MCF 10A (cell line): ENCODE measurements around the gene CATSPERD. TPM values are rescaled to one million over a fixed set of nuclear protein-coding genes. Genes with fewer than 3 reads are reported as not detected.

ENCODE experiments used
- BruUV-seq: library from RNA; stranded (reverse); fragments of 400-500 nt; replicated peaks from 2 replicates; lab custom pipeline; 2021; lab: Mats Ljungman, UMichigan
- CTCF ChIA-PET: fragments of 300-600 bp; sonication (Branson Sonifier 250); formaldehyde crosslinking; extraction: SDS; loops from one replicate; lab custom pipeline; 2021; ENCODE audit warnings: antibody characterized with exemption, inconsistent platforms; lab: Yijun Ruan, JAX
- POLR2A ChIA-PET: fragments of 300-600, 350-650 bp; sonication (Branson Sonifier 250); formaldehyde crosslinking; extraction: SDS; loops from one replicate; lab custom pipeline; 2020; ENCODE audit warnings: antibody characterized with exemption, inconsistent platforms; lab: Yijun Ruan, JAX
- DNase-seq: peaks from one replicate; pipeline ENCODE4 v3.0.0-alpha.2; 2018; ENCODE audit not compliant: unreplicated experiment
- H3K27ac Mint-ChIP-seq: one replicate; pipeline ENCODE4 v1.8.0; 2022; ENCODE audit warnings: mild to moderate bottlenecking, low read depth, mixed read lengths; ENCODE audit not compliant: unreplicated experiment
- H3K27me3 Mint-ChIP-seq: one replicate; pipeline ENCODE4 v1.8.0; 2022; ENCODE audit warnings: mixed read lengths; ENCODE audit not compliant: insufficient read depth, unreplicated experiment
- H3K36me3 Mint-ChIP-seq: one replicate; pipeline ENCODE4 v1.8.0; 2022; ENCODE audit warnings: mild to moderate bottlenecking, moderate library complexity, mixed read lengths; ENCODE audit not compliant: insufficient read depth, unreplicated experiment
- H3K4me1 Mint-ChIP-seq: one replicate; pipeline ENCODE4 v1.8.0; 2022; ENCODE audit warnings: mixed read lengths; ENCODE audit not compliant: insufficient read depth, unreplicated experiment
- H3K4me3 Mint-ChIP-seq: one replicate; pipeline ENCODE4 v1.8.0; 2022; ENCODE audit warnings: mild to moderate bottlenecking, moderate library complexity, mixed read lengths; ENCODE audit not compliant: unreplicated experiment
- H3K9me3 Mint-ChIP-seq: one replicate; pipeline ENCODE4 v1.8.0; 2022; ENCODE audit warnings: mixed read lengths; ENCODE audit not compliant: unreplicated experiment
- CTCF ChIP-seq: fragments of 200-600 bp; IDR thresholded peaks from one replicate; pipeline ENCODE4 v1.8.0; 2022; ENCODE audit warnings: antibody characterized with exemption, mild to moderate bottlenecking; ENCODE audit not compliant: unreplicated experiment
- intact Hi-C: fragments of 100-400 bp; cut with micrococcal nuclease; formaldehyde crosslinking; loops from 2 replicates; pipeline ENCODE4 v1.14.1; 2022
- total RNA-seq: library from RNA; stranded (reverse); gene quantifications from 2 replicates; pipeline ENCODE4 v1.2.3, GENCODE V29; 2022

The CATSPERD gene
- total RNA-seq, 1 experiment from 2014 or later, result not detected

- Mint-ChIP-seq H3K27ac (peak overlapping the region; percentile 97), H3K36me3 (peaks cover 61% of the 10 kb centered on the region), H3K27me3 (no peaks in the 10 kb centered on the region), H3K9me3 (no peaks in the 10 kb centered on the region), H3K4me3 (peak overlapping the region; percentile 92), H3K4me1 (no peaks in the 10 kb centered on the region)
- intact Hi-C loops, result loop anchor here (1.0 to 10.0 kb wide), 3 partner anchors 11 to 104 kb away; partner anchors contain the start of genes CATSPERD, DUS3L, LONP1 and MICOS13
- ChIA-PET POLR2A (interaction anchor here (0.6 to 3.8 kb wide), 14 partner anchors 8 to 796 kb away, joined by 3 to 119 read pairs (median 3); partner anchors contain the start of genes CATSPERD, DUS3L, LONP1 and MICOS13), CTCF (interaction anchor here (0.6 to 4.0 kb wide), 4 partner anchors 18 to 77 kb away, joined by 3 to 43 read pairs (median 4); partner anchors contain the start of genes CATSPERD and LONP1)
- BruUV-seq, result no TSS peak
- DNase-seq, result peak; percentile 63
- TF ChIP-seq CTCF, result no peak
These were observed 29.2 kb upstream of the CATSPERD start for GRCh38 chr19:5690955-5691821.

GRCh38 chr19:5691822-5692722 lies 28.4 kb upstream of the CATSPERD start:
- POLR2A ChIA-PET, result interaction anchor here (0.9 to 3.8 kb wide), 6 partner anchors 13 to 112 kb away, joined by 3 to 119 read pairs (median 8); partner anchors contain the start of genes CATSPERD, LONP1, MICOS13 and SAFB
- peak overlapping the region; percentile 92 for H3K4me3 Mint-ChIP-seq
- peaks cover 70% of the 10 kb centered on the region for H3K36me3 Mint-ChIP-seq
- DNase-seq, result peak; percentile 39
- CTCF ChIA-PET, result interaction anchor here (0.6 to 4.0 kb wide), 3 partner anchors 18 to 27 kb away, joined by 3 to 43 read pairs (median 4); partner anchors contain the start of genes CATSPERD and LONP1
- no peaks in the 10 kb centered on the region for H3K9me3 Mint-ChIP-seq
- H3K27ac Mint-ChIP-seq, result no peak overlapping the region
- no peaks in the 10 kb centered on the region for H3K4me1 Mint-ChIP-seq
- no TSS peak for BruUV-seq
- no peaks in the 10 kb centered on the region for H3K27me3 Mint-ChIP-seq
- intact Hi-C loops, result loop anchor here (10.0 kb wide), 1 partner anchor 103 kb away; the partner anchor contains the start of gene DUS3L
- no peak for TF ChIP-seq CTCF

GRCh38 chr19:5692723-5693194 lies 27.7 kb upstream of the CATSPERD start:
- no peak overlapping the region for H3K27ac Mint-ChIP-seq
- peak; percentile 35 for DNase-seq
- ChIA-PET POLR2A (interaction anchor here (1.6 kb wide), 1 partner anchor 26 kb away, joined by 12 read pairs; no protein-coding TSS in a partner anchor), CTCF (no interaction called here)
- H3K9me3 Mint-ChIP-seq, result no peaks in the 10 kb centered on the region
- peak overlapping the region; percentile 92 for H3K4me3 Mint-ChIP-seq
- no TSS peak for BruUV-seq
- intact Hi-C loops, result loop anchor here (10.0 kb wide), 1 partner anchor 102 kb away; the partner anchor contains the start of gene DUS3L
- H3K36me3 Mint-ChIP-seq, result peaks cover 76% of the 10 kb centered on the region
- no peaks in the 10 kb centered on the region for H3K4me1 Mint-ChIP-seq
- no peak for TF ChIP-seq CTCF
- H3K27me3 Mint-ChIP-seq, result no peaks in the 10 kb centered on the region
